NCI-H1436 (cell line): ENCODE measurements around the gene GPN1.
"Not testable (repeated sequence)": the region's sequence is repeated elsewhere in the genome, so short reads cannot be mapped to it uniquely, and the experiment has no call there.

Source experiments
- DNase-seq: peaks from one replicate; lab custom pipeline; 2025; lab: John Stamatoyannopoulos, UW

Gene GPN1

GRCh38 chr2:27627963-27628766 lies 685 bp upstream of the GPN1 start:
- DNase-seq, result no peak

- not testable (repeated sequence) for DNase-seq
Observed at GRCh38 chr2:27630257-27630656, 1.4 kb downstream of the GPN1 start.

- DNase-seq, result no peak
Observed at GRCh38 chr2:27634291-27634690, 5.4 kb downstream of the GPN1 start.

GRCh38 chr2:27636766-27637165 lies 7.9 kb downstream of the GPN1 start:
- DNase-seq, result no peak

GRCh38 chr2:27638037-27638637 lies 9.3 kb downstream of the GPN1 start:
- DNase-seq, result no peak

GRCh38 chr2:27638709-27639108 lies 9.9 kb downstream of the GPN1 start:
- no peak for DNase-seq

- DNase-seq, result no peak
Observed at GRCh38 chr2:27640722-27641245, 11.9 kb downstream of the GPN1 start.

GRCh38 chr2:27645197-27645596 lies 16.3 kb downstream of the GPN1 start:
- no peak for DNase-seq

GRCh38 chr2:27647289-27647688 lies 18.4 kb downstream of the GPN1 start:
- DNase-seq, result no peak

- no peak for DNase-seq
Observed at GRCh38 chr2:27647737-27648136, 18.9 kb downstream of the GPN1 start.

- DNase-seq, result no peak
Observed at GRCh38 chr2:27651056-27651455, 22.2 kb downstream of the GPN1 start.

- DNase-seq, result no peak
Observed at GRCh38 chr2:27652341-27652740, 23.5 kb downstream of the GPN1 start.

- no peak for DNase-seq
Observed at GRCh38 chr2:27652790-27653189, 23.9 kb downstream of the GPN1 start.

GRCh38 chr2:27653397-27653796 lies 24.5 kb downstream of the GPN1 start:
- no peak for DNase-seq

GRCh38 chr2:27655155-27655951 lies 26.5 kb downstream of the GPN1 start:
- no peak for DNase-seq

GRCh38 chr2:27661371-27661770 lies 32.5 kb downstream of the GPN1 start:
- DNase-seq, result no peak

- peak; percentile 76 for DNase-seq
Observed at GRCh38 chr2:27663285-27664153, 34.7 kb downstream of the GPN1 start, which contains the start of the genes SLC4A1AP and SUPT7L. TSS of gene SLC4A1AP (plus strand) at chr2:27663889. CDS start at chr2:27663915, 26 bp downstream. TSS of gene SUPT7L (minus strand) at chr2:27663614. CDS start at chr2:27662192, 1,422 bp downstream.

GRCh38 chr2:27664154-27664574 lies 35.3 kb downstream of the GPN1 start:
- DNase-seq, result no peak

GRCh38 chr2:27664622-27665363 lies 35.9 kb downstream of the GPN1 start:
- no peak for DNase-seq

- DNase-seq, result no peak
Observed at GRCh38 chr2:27667446-27667845, 38.6 kb downstream of the GPN1 start.

GRCh38 chr2:27671235-27671634 lies 42.4 kb downstream of the GPN1 start:
- DNase-seq, result no peak
